Fibroblast of villous mesenchyme (primary cell): ENCODE results near the gene PRDM15. TPM values are rescaled to one million over a fixed set of nuclear protein-coding genes. Genes with fewer than 3 reads are reported as not detected.
A peak's percentile ranks its signal among the peaks of the same experiment; 100 is the strongest.

Experiments used
- DNase-seq: peaks from one replicate; pipeline ENCODE4 v3.0.0-alpha.2; 2010; ENCODE audit warnings: low read depth
- H3K4me3 ChIP-seq: 2 replicates; pipeline ENCODE4 v1.5.1; 2011; ENCODE audit warnings: low read depth, mild to moderate bottlenecking, low read length
- CTCF ChIP-seq: IDR thresholded peaks from 2 replicates; pipeline ENCODE4 v1.5.1; 2012; ENCODE audit warnings: low read depth, mild to moderate bottlenecking, low read length; ENCODE audit not compliant: insufficient read depth
- total RNA-seq: library from RNA; depleted of rRNA; stranded (reverse); fragments of >200 nt; gene quantifications from 2 replicates; pipeline ENCODE4 v1.2.3, GENCODE V29; 2012

Gene PRDM15
- total RNA-seq, 1 donor, result 5.2 TPM

DNA sequence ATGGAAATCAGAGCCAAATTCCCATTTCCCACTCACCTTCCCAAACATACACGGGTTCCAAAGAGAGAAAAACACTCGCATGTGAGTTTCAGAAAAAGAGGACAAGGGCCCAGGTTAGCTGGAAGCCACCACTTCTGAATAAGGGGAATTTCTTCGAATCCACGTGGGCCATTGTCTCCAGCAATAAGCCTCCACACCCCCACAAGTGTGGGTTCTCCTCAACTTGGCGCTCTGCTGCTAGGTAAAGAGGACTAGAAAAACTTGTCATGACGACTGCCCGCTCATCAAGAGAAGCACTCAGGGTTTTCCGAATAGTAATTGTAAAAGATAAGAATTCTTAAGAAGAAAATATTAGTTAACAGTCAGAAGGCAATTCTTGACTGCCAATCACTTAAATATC is 30.6 kb downstream of the PRDM15 start:
- no peak for TF ChIP-seq CTCF
- H3K4me3 ChIP-seq, result no peak overlapping the region
- DNase-seq, result no peak

- peak; percentile 6 for DNase-seq
- peak; percentile 19 for TF ChIP-seq CTCF
These were observed 31.9 kb downstream of the PRDM15 start for GRCh38 chr21:41847066-41847804.

DNA sequence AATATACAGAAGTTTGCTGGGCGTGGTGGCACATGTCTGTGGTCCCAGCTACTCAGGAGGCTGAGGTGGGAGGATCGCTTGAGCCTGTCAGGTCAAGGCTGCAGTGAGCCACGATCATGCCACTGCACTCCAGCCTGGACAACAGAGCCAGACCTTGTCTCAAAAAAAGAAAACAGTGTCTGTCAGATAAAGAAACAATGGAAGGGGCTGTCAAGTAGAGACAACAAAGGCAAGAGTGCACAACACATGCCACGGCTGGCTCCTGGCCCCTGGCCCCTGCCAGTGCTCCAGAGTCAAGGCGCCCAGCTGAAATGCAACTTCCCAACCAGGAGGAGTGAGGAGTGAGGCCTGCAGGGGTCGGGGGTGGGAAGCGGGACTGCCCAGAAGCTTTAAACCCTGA is 32.6 kb downstream of the PRDM15 start:
- H3K4me3 ChIP-seq, result no peak overlapping the region
- no peak for TF ChIP-seq CTCF
- no peak for DNase-seq

More at GRCh38 chr21:41847066-41847804, 31.9 kb downstream of the PRDM15 start:
- no peak overlapping the region for H3K4me3 ChIP-seq

DNA sequence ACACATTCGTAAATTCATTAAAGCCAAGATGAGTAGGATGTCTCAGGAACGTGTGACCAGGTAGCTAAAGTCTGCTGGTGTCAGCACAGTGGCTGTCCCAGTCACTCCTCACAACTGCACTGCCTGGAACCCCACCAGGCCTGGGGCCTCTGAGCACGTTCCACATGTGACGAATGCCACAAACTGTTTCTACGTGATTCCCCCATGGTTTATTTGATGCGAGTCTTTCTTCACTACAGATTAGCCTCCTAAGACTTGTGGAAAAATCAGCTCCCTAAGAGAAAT is 33.2 kb downstream of the PRDM15 start:
- DNase-seq, result no peak
- H3K4me3 ChIP-seq, result no peak overlapping the region
- no peak for TF ChIP-seq CTCF

DNA sequence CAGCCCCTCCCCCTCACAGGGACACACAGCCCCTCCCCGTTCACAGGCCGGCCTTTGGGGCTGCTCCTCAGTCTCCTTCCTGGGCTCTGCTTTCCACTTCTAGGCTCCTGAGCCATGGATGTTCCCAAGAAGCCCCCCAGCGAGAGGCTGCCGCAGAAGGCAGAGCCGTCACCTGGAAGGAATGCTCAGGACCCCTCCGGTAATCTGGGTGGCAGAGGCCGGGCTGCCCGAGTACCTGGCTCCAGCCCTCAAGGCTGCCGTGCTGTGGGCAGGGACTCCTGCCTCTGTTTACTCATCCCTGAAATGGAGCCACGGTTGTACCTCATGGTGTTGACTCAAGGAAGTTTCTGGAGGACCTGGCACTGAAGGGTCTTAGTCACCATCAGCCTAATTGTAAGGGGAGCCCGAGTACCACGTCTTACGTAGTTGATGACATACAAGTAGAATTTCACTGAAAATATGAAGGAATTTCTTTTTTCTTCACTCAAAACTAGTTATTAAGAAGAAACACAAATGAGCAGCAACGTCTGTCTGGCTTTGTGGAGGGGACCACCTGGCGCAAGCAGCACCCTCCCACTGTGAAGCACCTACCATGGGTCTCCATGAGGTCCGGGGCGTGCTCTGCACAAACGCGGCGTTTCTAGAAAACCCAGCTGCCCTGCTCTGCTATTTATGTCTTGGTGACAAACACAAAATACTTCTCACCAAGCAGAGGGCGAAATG is 33.7 kb downstream of the PRDM15 start:
- DNase-seq, result no peak
- no peak for TF ChIP-seq CTCF
- no peak overlapping the region for H3K4me3 ChIP-seq

DNA sequence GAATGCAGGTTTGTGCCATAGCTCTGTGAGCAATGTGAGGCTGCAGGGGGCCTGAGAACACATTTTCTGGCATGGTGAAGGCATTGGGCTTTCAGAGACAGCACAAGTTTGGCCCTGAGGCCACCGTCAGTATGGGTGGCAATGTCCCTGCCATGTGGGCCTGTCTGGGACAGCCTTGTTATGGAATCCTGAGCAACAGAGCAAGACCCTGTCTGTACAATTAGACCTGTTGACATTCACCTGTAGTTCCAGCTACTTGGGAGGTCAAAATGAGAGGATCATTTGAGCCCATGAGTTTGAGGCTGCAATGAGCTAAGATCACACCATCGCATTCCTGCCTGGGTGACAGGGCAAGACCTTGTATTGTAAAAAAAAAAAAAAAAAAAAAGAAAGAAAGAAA is 35.6 kb downstream of the PRDM15 start:
- H3K4me3 ChIP-seq, result no peak overlapping the region
- DNase-seq, result no peak
- no peak for TF ChIP-seq CTCF

DNA sequence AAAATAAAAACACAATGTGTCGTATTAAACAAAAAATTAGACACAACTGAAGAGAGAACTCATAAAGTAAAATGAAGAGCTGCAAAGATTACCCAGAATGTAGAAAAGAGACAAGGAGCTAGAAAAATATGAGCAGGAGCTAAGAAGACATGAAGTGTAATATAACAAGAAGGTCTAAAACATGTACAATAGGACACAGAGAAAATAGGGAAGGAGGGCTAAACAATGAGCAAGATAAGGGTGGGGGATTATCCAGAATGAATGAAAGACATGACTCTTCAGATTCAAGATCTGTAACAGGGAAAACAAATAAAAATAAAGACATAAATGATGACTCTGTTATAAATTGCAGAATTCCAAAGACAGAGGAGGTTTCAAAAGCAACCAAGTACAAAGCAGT is 38.3 kb downstream of the PRDM15 start:
- DNase-seq, result no peak
- H3K4me3 ChIP-seq, result no peak overlapping the region
- TF ChIP-seq CTCF, result no peak
